ENCODE measurements around the gene EPOP.

DNA sequence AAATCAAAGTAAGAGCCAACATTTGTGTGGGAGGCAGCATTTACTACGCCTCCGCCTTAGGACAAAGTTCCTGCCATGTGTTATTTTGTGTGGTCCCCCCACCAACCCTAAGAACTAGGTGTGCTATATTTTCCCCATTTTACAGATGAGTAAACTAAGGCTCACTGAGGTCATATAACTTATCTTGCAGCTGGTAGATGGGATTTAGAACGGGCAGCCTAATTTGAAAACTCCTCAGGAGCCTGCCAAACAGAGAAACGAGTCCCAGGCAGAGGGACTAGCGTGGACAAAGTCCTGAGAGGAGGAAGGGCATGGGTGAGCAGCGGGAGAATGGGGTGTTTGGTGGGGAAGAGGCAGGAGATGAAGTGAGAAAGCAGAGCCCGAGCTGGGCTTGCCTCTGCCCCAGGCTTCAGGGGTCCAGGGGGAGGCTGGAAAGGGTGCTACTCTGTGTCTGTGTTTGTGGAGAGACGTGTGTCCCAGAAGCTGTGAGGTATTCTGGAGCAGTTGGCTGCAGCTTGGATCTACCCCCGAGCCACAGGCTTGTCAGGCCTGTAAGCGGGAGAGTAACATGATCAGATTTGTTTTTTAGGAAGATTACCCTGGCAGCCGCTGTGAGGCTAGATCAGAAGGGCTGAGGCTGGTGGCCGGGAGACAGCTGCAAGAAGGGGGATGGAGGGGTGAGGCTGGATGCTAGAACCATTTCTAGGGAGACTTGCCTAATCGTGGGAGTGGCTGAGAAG, 35.3 kb upstream of the EPOP start:
- TF ChIP-seq, protein P1, sequence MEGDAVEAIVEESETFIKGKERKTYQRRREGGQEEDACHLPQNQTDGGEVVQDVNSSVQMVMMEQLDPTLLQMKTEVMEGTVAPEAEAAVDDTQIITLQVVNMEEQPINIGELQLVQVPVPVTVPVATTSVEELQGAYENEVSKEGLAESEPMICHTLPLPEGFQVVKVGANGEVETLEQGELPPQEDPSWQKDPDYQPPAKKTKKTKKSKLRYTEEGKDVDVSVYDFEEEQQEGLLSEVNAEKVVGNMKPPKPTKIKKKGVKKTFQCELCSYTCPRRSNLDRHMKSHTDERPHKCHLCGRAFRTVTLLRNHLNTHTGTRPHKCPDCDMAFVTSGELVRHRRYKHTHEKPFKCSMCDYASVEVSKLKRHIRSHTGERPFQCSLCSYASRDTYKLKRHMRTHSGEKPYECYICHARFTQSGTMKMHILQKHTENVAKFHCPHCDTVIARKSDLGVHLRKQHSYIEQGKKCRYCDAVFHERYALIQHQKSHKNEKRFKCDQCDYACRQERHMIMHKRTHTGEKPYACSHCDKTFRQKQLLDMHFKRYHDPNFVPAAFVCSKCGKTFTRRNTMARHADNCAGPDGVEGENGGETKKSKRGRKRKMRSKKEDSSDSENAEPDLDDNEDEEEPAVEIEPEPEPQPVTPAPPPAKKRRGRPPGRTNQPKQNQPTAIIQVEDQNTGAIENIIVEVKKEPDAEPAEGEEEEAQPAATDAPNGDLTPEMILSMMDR (conservative IDR thresholded peaks at IDR 0.05) = no peak
- no peak for TF ChIP-seq ZFX (IDR thresholded peaks at IDR 0.05)
